Karpas-422 (cell line): ENCODE data around the gene FBF1. TPM values are rescaled to one million over a fixed set of nuclear protein-coding genes. Genes with fewer than 3 reads are reported as not detected.

Experiments
- DNase-seq: peaks from one replicate; pipeline ENCODE4 v3.0.0-alpha.2; 2015
- H2AFZ ChIP-seq: fragments of 200-600 bp; sonication (generic); 2 replicates; pipeline ENCODE4 v1.6.1; 2014; ENCODE audit warnings: antibody characterized with exemption, low read length, mixed read lengths
- H3K27ac ChIP-seq: fragments of 200-600 bp; sonication (generic); 2 replicates; pipeline ENCODE4 v1.5.1; 2014; ENCODE audit warnings: mild to moderate bottlenecking, low read length, moderate library complexity
- H3K27me3 ChIP-seq: fragments of 200-600 bp; sonication (generic); 2 replicates; pipeline ENCODE4 v1.6.1; 2014; ENCODE audit warnings: low read length, mixed read lengths
- H3K36me3 ChIP-seq: fragments of 200-600 bp; sonication (generic); 2 replicates; pipeline ENCODE4 v1.6.1; 2014; ENCODE audit warnings: low read length, mixed read lengths; ENCODE audit not compliant: insufficient read depth
- H3K4me1 ChIP-seq: fragments of 200-600 bp; sonication (generic); 2 replicates; pipeline ENCODE4 v1.6.1; 2014; ENCODE audit warnings: mild to moderate bottlenecking, low read length, mixed read lengths
- H3K4me2 ChIP-seq: fragments of 200-600 bp; sonication (generic); 2 replicates; pipeline ENCODE4 v1.6.1; 2014; ENCODE audit warnings: low read length, low read depth, mild to moderate bottlenecking; ENCODE audit not compliant: poor library complexity, severe bottlenecking
- H3K4me3 ChIP-seq: fragments of 200-600 bp; sonication (generic); 2 replicates; pipeline ENCODE4 v1.5.1; 2014; ENCODE audit warnings: mild to moderate bottlenecking, antibody characterized with exemption, low read length, mixed read lengths
- H3K79me2 ChIP-seq: fragments of 200-600 bp; sonication (generic); 2 replicates; pipeline ENCODE4 v1.6.1; 2014; ENCODE audit warnings: mild to moderate bottlenecking, low read length, mixed read lengths
- H3K9ac ChIP-seq: fragments of 200-600 bp; sonication (generic); 2 replicates; pipeline ENCODE4 v1.6.0; 2014; ENCODE audit warnings: low read length
- H3K9me2 ChIP-seq: fragments of 200-600 bp; sonication (generic), shearing (Covaris generic); replicated peaks from 2 replicates; pipeline ENCODE4 v1.6.0; 2014; ENCODE audit warnings: mild to moderate bottlenecking, low read length, moderate library complexity; ENCODE audit not compliant: insufficient read depth
- H3K9me3 ChIP-seq: fragments of 300-700, 200-600 bp; sonication (generic); 2 replicates; pipeline ENCODE4 v1.6.1; 2014; ENCODE audit warnings: low read length, mixed read lengths
- H4K20me1 ChIP-seq: fragments of 200-600 bp; sonication (generic); 2 replicates; pipeline ENCODE4 v1.6.1; 2014; ENCODE audit warnings: mild to moderate bottlenecking, antibody characterized with exemption, low read length, low read depth; ENCODE audit not compliant: insufficient read depth
- total RNA-seq: library from RNA; depleted of rRNA; stranded (reverse); fragments of >200 nt; shearing (Covaris generic); gene quantifications from 2 replicates; pipeline ENCODE4 v1.2.3, GENCODE V29; 2014; ENCODE audit warnings: low replicate concordance

The FBF1 gene
- total RNA-seq, 1 experiment from 2014 or later = 13.5 TPM

DNA sequence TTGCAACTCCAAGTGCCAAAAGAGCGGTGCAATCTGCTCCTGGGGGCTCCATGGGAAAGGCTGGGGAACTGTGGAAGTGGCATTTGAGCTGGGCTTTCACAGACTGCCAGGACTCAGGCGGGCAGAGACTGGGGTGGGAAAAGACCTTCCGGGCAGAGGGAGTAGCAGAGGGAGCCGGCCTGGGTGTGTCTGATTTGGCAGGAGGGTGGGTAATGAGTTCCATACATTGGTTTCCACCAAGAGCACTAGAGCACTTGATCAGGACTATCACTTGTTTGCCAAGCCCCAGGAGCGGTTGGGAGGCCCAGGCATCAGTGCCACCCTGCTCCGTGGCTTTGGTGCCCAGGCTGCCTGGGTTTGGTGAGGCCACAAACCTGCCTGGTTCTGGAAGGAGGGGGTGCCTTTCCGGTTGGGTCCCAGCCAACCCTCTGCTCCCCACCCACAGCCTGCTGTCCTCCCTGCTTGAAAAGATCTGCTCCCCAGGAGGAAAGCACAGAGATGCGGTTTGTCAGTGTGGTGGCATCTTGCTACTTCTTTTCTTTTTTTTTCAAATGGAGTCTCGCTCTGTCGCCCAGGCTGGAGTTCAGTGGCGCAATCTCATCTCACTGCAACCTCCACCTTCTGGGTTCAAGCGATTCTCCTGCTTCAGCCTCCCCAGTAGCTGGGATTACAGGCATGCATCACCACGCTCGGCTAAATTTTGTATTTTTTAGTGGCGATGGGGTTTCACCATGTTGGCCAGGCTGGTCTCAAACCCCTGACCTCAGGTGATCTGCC is 59.0 kb downstream of the FBF1 start:
- Histone ChIP-seq H3K9me3 (no peaks in the 10 kb centered on the region), H3K9me2 (no peaks in the 10 kb centered on the region), H3K9ac (no peak overlapping the region), H3K27ac (no peak overlapping the region), H3K79me2 (no peaks in the 10 kb centered on the region), H3K4me2 (no peak overlapping the region), H3K36me3 (no peaks in the 10 kb centered on the region), H3K27me3 (no peaks in the 10 kb centered on the region), H3K4me3 (no peak overlapping the region), H3K4me1 (peaks cover 16% of the 10 kb centered on the region), H4K20me1 (no peaks in the 10 kb centered on the region), H2AFZ (no peak overlapping the region)
- DNase-seq = no peak

DNA sequence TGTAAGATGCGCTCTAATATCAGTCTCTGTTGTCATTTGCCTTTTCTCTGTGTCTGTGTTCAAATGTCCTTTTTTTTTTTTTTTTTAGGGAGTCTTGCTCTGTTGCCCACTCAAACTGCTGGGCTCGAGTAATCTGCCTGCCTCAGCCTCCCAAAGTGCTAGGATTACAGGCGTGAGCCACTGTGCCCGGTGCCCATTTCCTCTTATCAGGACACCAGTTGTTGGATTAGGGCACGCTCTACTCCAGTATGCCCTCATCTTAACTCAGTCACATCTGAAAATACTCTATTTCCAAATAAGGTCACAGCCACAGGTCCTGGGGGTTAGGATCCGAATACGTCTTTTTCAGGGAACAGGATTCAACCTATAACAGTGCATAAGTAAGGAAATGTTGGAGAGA is 60.6 kb downstream of the FBF1 start:
- Histone ChIP-seq H3K27me3 (no peaks in the 10 kb centered on the region), H3K4me2 (no peak overlapping the region), H3K9me2 (no peaks in the 10 kb centered on the region), H4K20me1 (no peaks in the 10 kb centered on the region), H3K4me1 (peaks cover 31% of the 10 kb centered on the region), H3K4me3 (no peak overlapping the region), H2AFZ (no peak overlapping the region), H3K36me3 (no peaks in the 10 kb centered on the region), H3K9ac (no peak overlapping the region), H3K9me3 (no peaks in the 10 kb centered on the region), H3K27ac (no peak overlapping the region), H3K79me2 (no peaks in the 10 kb centered on the region)
- DNase-seq = no peak

DNA sequence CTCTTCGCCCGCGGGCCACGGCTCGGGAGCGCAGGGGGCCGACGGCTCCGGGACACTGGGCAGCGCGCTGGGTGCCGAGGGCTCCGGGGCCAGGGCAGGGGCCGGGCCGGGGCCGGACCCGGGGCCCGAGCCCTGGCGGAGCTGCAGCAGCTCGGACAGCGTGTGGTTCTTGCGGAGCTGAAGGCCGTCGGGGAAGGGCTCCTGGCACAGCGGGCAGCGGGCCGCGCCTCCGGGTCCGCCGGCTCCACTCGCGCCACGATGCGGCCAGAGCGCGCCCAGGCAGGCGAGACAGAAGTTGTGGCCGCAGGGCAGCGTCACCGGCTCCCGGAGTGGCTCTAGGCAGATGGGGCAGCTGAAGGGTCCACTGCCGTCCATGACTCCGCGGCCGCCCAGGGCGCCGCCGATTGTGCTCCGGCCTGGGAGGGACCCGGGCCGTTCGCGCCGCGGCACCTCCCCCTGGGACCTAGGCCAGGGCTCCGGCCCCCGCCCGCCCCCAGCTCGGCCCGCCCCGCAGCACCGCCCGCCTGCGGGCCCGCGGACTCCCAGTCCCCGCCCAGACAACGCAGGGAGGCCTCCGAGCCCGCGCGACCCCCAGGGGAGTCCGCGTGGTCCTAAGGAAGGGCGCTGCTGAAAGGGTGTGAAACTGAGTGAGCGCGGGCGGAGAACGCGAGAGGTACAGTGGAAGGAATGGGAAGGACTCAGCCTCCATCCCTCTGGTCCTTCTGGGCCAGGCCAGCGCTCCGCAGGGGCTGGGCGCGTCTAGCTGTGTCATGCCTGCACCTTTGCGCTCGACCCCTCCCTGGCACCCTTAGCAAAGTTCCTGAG is 62.5 kb downstream of the FBF1 start, which contains the start of gene TRIM47:
Gene TRIM47 (minus strand): TSS at position 408 of the 825 bp plus-strand sequence. CDS start 33 bp downstream, at position 375.
- H3K27me3 ChIP-seq = no peaks in the 10 kb centered on the region
- no peaks in the 10 kb centered on the region for H3K79me2 ChIP-seq
- H3K27ac ChIP-seq = peak within 1 kb of the TSS; percentile 82
- H3K36me3 ChIP-seq = no peaks in the 10 kb centered on the region
- H3K4me2 ChIP-seq = peak within 1 kb of the TSS; percentile 96
- peak within 1 kb of the TSS; percentile 98 for H2AFZ ChIP-seq
- H3K4me1 ChIP-seq = peaks cover 31% of the 10 kb centered on the region
- H3K4me3 ChIP-seq = peak within 1 kb of the TSS; percentile 84
- peak within 1 kb of the TSS; percentile 87 for H3K9ac ChIP-seq
- no peak for DNase-seq
- no peaks in the 10 kb centered on the region for H3K9me3 ChIP-seq
- H4K20me1 ChIP-seq = no peaks in the 10 kb centered on the region
- no peaks in the 10 kb centered on the region for H3K9me2 ChIP-seq

- Histone ChIP-seq H3K9ac (peak overlapping the region; percentile 87), H4K20me1 (no peaks in the 10 kb centered on the region), H3K4me1 (peaks cover 31% of the 10 kb centered on the region), H3K27me3 (no peaks in the 10 kb centered on the region), H2AFZ (peak overlapping the region; percentile 98), H3K79me2 (no peaks in the 10 kb centered on the region), H3K9me3 (no peaks in the 10 kb centered on the region), H3K27ac (peak overlapping the region; percentile 82), H3K4me2 (peak overlapping the region; percentile 96), H3K4me3 (peak overlapping the region; percentile 84), H3K9me2 (no peaks in the 10 kb centered on the region), H3K36me3 (no peaks in the 10 kb centered on the region)
- peak; percentile 91 for DNase-seq
These were observed 63.1 kb downstream of the FBF1 start for GRCh38 chr17:75877752-75878173.

DNA sequence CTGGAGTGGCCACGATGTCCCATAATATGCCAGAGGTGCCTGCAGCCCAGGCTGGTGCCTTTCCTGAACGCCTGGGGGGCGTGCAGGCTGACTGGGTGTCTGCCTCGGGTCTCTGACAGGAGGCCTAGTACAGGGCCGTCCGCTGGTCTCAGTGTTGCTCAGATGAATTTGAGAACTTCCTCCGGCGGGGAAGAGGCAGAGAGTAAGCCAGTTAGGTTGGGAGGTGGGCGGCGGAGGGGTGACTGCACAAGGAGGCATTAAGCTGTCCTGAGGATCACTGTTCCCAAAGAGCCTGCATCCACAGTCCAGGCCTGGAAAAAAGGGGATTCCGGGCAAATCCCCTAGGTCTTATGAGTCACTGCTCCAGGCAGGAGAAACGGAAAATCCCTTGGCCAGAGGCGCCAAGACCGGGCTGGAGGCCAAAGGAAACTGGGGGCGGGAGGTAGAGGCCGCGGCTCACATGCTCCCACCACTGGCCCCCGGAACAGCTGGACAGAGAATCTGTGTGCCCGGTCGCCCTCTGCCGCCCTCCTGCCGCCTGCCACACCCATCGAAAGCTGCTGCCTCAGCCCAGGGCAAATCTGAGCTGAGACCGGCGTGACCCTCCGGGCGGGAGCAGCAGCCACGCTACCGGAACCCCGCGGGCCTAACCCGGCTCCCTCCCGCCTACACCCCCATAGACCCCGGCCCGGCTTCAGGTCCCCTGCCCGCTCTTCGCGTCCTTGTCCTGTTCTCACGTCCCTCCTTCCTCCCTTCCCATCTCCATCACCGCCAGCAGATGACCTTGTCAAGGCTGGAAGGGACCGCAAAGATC is 63.7 kb downstream of the FBF1 start:
- Histone ChIP-seq H3K4me2 (peak overlapping the region; percentile 96), H3K4me3 (peak overlapping the region; percentile 84), H3K79me2 (no peaks in the 10 kb centered on the region), H3K9me3 (no peaks in the 10 kb centered on the region), H3K27me3 (no peaks in the 10 kb centered on the region), H4K20me1 (no peaks in the 10 kb centered on the region), H2AFZ (peak overlapping the region; percentile 98), H3K4me1 (peaks cover 31% of the 10 kb centered on the region), H3K36me3 (no peaks in the 10 kb centered on the region), H3K9ac (peak overlapping the region; percentile 87), H3K27ac (peak overlapping the region; percentile 82), H3K9me2 (no peaks in the 10 kb centered on the region)
- peak; percentile 88 for DNase-seq

- H3K27ac ChIP-seq = peak overlapping the region; percentile 82
- H4K20me1 ChIP-seq = no peaks in the 10 kb centered on the region
- peak overlapping the region; percentile 84 for H3K4me3 ChIP-seq
- peak overlapping the region; percentile 98 for H2AFZ ChIP-seq
- peak; percentile 91 for DNase-seq
- peak overlapping the region; percentile 96 for H3K4me2 ChIP-seq
- no peaks in the 10 kb centered on the region for H3K27me3 ChIP-seq
- H3K9me3 ChIP-seq = no peaks in the 10 kb centered on the region
- peaks cover 31% of the 10 kb centered on the region for H3K4me1 ChIP-seq
- H3K9me2 ChIP-seq = no peaks in the 10 kb centered on the region
- H3K79me2 ChIP-seq = no peaks in the 10 kb centered on the region
- H3K36me3 ChIP-seq = no peaks in the 10 kb centered on the region
- peak overlapping the region; percentile 87 for H3K9ac ChIP-seq
These were observed 64.5 kb downstream of the FBF1 start for GRCh38 chr17:75876190-75876937.

GRCh38 chr17:75875940-75876189 is 65.0 kb downstream of the FBF1 start:
- Histone ChIP-seq H3K4me3 (peak overlapping the region; percentile 84), H2AFZ (peak overlapping the region; percentile 98), H3K9me2 (no peaks in the 10 kb centered on the region), H3K79me2 (no peaks in the 10 kb centered on the region), H3K9me3 (no peaks in the 10 kb centered on the region), H3K9ac (peak overlapping the region; percentile 87), H4K20me1 (no peaks in the 10 kb centered on the region), H3K27ac (peak overlapping the region; percentile 82), H3K4me2 (peak overlapping the region; percentile 96), H3K4me1 (peaks cover 31% of the 10 kb centered on the region), H3K27me3 (no peaks in the 10 kb centered on the region), H3K36me3 (no peaks in the 10 kb centered on the region)
- DNase-seq = no peak
